C4-2B (cell line): ENCODE measurements around the gene CHPF.

Experiments used
- CTCF ChIP-seq: fragments of 450-650 bp; conservative IDR thresholded peaks from 2 replicates; pipeline ENCODE4 v1.5.1; 2017; ENCODE audit warnings: mild to moderate bottlenecking
- ZFX ChIP-seq: fragments of 450-650 bp; IDR thresholded peaks from 2 replicates; pipeline ENCODE4 v1.6.1; 2017

GRCh38 chr2:219536967-219537366, 6.6 kb downstream of the CHPF start:
- TF ChIP-seq CTCF (no peak), ZFX (no peak)
